CD4-positive, alpha-beta T cell treated with Interleukin-6 at 100 ng/mL for 8 hours (primary cell): ENCODE results near the gene BCL2L2.

Experiments
- DNase-seq: peaks from one replicate; pipeline ENCODE4 v3.0.0-alpha.2; 2020; ENCODE audit warnings: mixed read lengths, low spot score

Gene BCL2L2

GRCh38 chr14:23299986-23300686 lies 6.5 kb upstream of the BCL2L2 start:
- no peak for DNase-seq

GRCh38 chr14:23300687-23301223 lies 5.9 kb upstream of the BCL2L2 start:
- no peak for DNase-seq

GRCh38 chr14:23301288-23301968 lies 5.2 kb upstream of the BCL2L2 start:
- peak; percentile 97 for DNase-seq

GRCh38 chr14:23301969-23302289 lies 4.7 kb upstream of the BCL2L2 start:
- DNase-seq, result no peak

GRCh38 chr14:23302290-23303225 lies 4.1 kb upstream of the BCL2L2 start, which contains the start of gene PPP1R3E:
TSS of gene PPP1R3E (minus strand) at chr14:23302859. CDS start at chr14:23302576, 283 bp downstream.
- DNase-seq, result peak; percentile 90

GRCh38 chr14:23307146-23307530 lies 505 bp downstream of the BCL2L2 start:
- DNase-seq, result no peak

- DNase-seq, result no peak
Observed at GRCh38 chr14:23307687-23308644, 1.3 kb downstream of the BCL2L2 start.

GRCh38 chr14:23308721-23309445 lies 2.2 kb downstream of the BCL2L2 start:
- DNase-seq, result no peak

- DNase-seq, result no peak
Observed at GRCh38 chr14:23310546-23310945, 3.9 kb downstream of the BCL2L2 start.

- DNase-seq, result no peak
Observed at GRCh38 chr14:23316300-23316699, 9.7 kb downstream of the BCL2L2 start.

GRCh38 chr14:23319746-23320583 lies 13.3 kb downstream of the BCL2L2 start:
- no peak for DNase-seq

- peak; percentile 99 for DNase-seq
Observed at GRCh38 chr14:23320584-23321571, 14.2 kb downstream of the BCL2L2 start, which contains the start of gene PABPN1. TSS of gene PABPN1 (plus strand) at chr14:23321457. CDS start at chr14:23321470, 13 bp downstream.

- peak; percentile 27 for DNase-seq
Observed at GRCh38 chr14:23321572-23322547, 15.2 kb downstream of the BCL2L2 start.

GRCh38 chr14:23322568-23323517 lies 16.2 kb downstream of the BCL2L2 start:
- DNase-seq, result no peak

GRCh38 chr14:23323838-23324454 lies 17.3 kb downstream of the BCL2L2 start:
- no peak for DNase-seq
